ENCODE data around the gene LAIR2. TPM values are rescaled to one million over a fixed set of nuclear protein-coding genes. Genes with fewer than 3 reads are reported as not detected.

The LAIR2 gene
- total RNA-seq, 4 donors from 2014 or later = not detected

GRCh38 chr19:54530866-54531265 lies 28.2 kb downstream of the LAIR2 start:
- no peak for DNase-seq (ENCODE audit: extremely low spot score)
- Histone ChIP-seq H3K4me3 (no peak overlapping the region), H3K36me3 (no peaks in the 10 kb centered on the region), H3K27me3 (peaks cover 0 to 61% (median 0%) of the 10 kb centered on the region in 4 donors), H3K9me3 (no peaks in the 10 kb centered on the region), H3K27ac (replicated peaks in 1 of 4) (no peak overlapping the region), H3K4me1 (no peaks in the 10 kb centered on the region)
- TF ChIP-seq POLR2A (IDR thresholded peaks at IDR 0.05; ENCODE audit: low read depth) (no peak), CTCF (IDR thresholded peaks at IDR 0.05) (no peak), POLR2AphosphoS5 (IDR thresholded peaks at IDR 0.05) (no peak), EP300 (IDR thresholded peaks at IDR 0.05) (no peak)
- intact Hi-C loops (cut with DNase I) = no loop called here
- 72% methylated on average over 5 of the region's 5 CpGs for WGBS

GRCh38 chr19:54532528-54532927 lies 29.9 kb downstream of the LAIR2 start:
- intact Hi-C loops (cut with DNase I) = no loop called here

GRCh38 chr19:54533476-54533875 lies 30.8 kb downstream of the LAIR2 start:
- no peak for TF ChIP-seq EP300 (IDR thresholded peaks at IDR 0.05)
- TF ChIP-seq POLR2A (IDR thresholded peaks at IDR 0.05; ENCODE audit: low read depth) = no peak
- TF ChIP-seq CTCF (IDR thresholded peaks at IDR 0.05) = no peak
- no peak for TF ChIP-seq POLR2AphosphoS5 (IDR thresholded peaks at IDR 0.05)
- no peak overlapping the region for H3K27ac ChIP-seq (replicated peaks in 1 of 4)
- H3K36me3 ChIP-seq = no peaks in the 10 kb centered on the region
- WGBS = 77% methylated on average over 8 of the region's 8 CpGs
- intact Hi-C loops (cut with DNase I) = no loop called here
- peaks cover 0 to 54% (median 0%) of the 10 kb centered on the region in 4 donors for H3K27me3 ChIP-seq
- no peak for DNase-seq (ENCODE audit: extremely low spot score)
- no peak overlapping the region for H3K4me3 ChIP-seq
- H3K4me1 ChIP-seq = no peaks in the 10 kb centered on the region
- no peaks in the 10 kb centered on the region for H3K9me3 ChIP-seq

More at GRCh38 chr19:54532528-54532927, 29.9 kb downstream of the LAIR2 start:
- Histone ChIP-seq H3K27ac (replicated peaks in 1 of 4) (no peak overlapping the region), H3K9me3 (no peaks in the 10 kb centered on the region), H3K4me3 (no peak overlapping the region), H3K36me3 (no peaks in the 10 kb centered on the region), H3K27me3 (peaks cover 0 to 63% (median 0%) of the 10 kb centered on the region in 4 donors), H3K4me1 (no peaks in the 10 kb centered on the region)
- WGBS = 64% methylated on average over 4 of the region's 4 CpGs
- no peak for DNase-seq (ENCODE audit: extremely low spot score)
- TF ChIP-seq CTCF (IDR thresholded peaks at IDR 0.05) = no peak
- no peak for TF ChIP-seq POLR2AphosphoS5 (IDR thresholded peaks at IDR 0.05)
- no peak for TF ChIP-seq EP300 (IDR thresholded peaks at IDR 0.05)
- TF ChIP-seq POLR2A (IDR thresholded peaks at IDR 0.05; ENCODE audit: low read depth) = no peak

GRCh38 chr19:54534156-54534555 lies 31.5 kb downstream of the LAIR2 start:
- no peaks in the 10 kb centered on the region for H3K9me3 ChIP-seq
- no peak overlapping the region for H3K4me3 ChIP-seq
- no peak overlapping the region for H3K27ac ChIP-seq (replicated peaks in 1 of 4)
- H3K36me3 ChIP-seq = no peaks in the 10 kb centered on the region
- DNase-seq (ENCODE audit: extremely low spot score) = no peak
- TF ChIP-seq POLR2A (IDR thresholded peaks at IDR 0.05; ENCODE audit: low read depth) (no peak), CTCF (IDR thresholded peaks at IDR 0.05) (no peak), EP300 (IDR thresholded peaks at IDR 0.05) (no peak), POLR2AphosphoS5 (IDR thresholded peaks at IDR 0.05) (no peak)
- no peaks in the 10 kb centered on the region for H3K4me1 ChIP-seq
- intact Hi-C loops (cut with DNase I) = no loop called here
- peaks cover 0 to 52% (median 0%) of the 10 kb centered on the region in 4 donors for H3K27me3 ChIP-seq
- 64% methylated on average over 8 of the region's 8 CpGs for WGBS

- DNase-seq (ENCODE audit: extremely low spot score) = no peak
- intact Hi-C loops (cut with DNase I) = no loop called here
- Histone ChIP-seq H3K27me3 (peaks cover 0 to 53% (median 0%) of the 10 kb centered on the region in 4 donors), H3K36me3 (no peaks in the 10 kb centered on the region), H3K27ac (replicated peaks in 1 of 4) (no peak overlapping the region), H3K9me3 (no peaks in the 10 kb centered on the region), H3K4me1 (no peaks in the 10 kb centered on the region), H3K4me3 (no peak overlapping the region)
- WGBS = 92% methylated on average over 9 of the region's 9 CpGs
- TF ChIP-seq POLR2A (IDR thresholded peaks at IDR 0.05; ENCODE audit: low read depth) = no peak
- no peak for TF ChIP-seq POLR2AphosphoS5 (IDR thresholded peaks at IDR 0.05)
- no peak for TF ChIP-seq CTCF (IDR thresholded peaks at IDR 0.05)
- no peak for TF ChIP-seq EP300 (IDR thresholded peaks at IDR 0.05)
Measured at GRCh38 chr19:54535601-54536000, 33.0 kb downstream of the LAIR2 start.
